CD14-positive monocyte (primary cell): ENCODE results near the gene ALKAL2. TPM values are rescaled to one million over a fixed set of nuclear protein-coding genes. Genes with fewer than 3 reads are reported as not detected.
A peak's percentile ranks its signal among the peaks of the same experiment; 100 is the strongest.

ENCODE experiments used
- DNase-seq, 3 donors: peaks; one replicate each; pipeline ENCODE4 v3.0.0-alpha.2; 2011 to 2022
- H2AFZ ChIP-seq: 2 replicates; pipeline ENCODE4 v1.6.0; 2012; ENCODE audit warnings: mild to moderate bottlenecking, low read depth, low read length, inconsistent platforms; ENCODE audit not compliant: insufficient read depth, poor library complexity, severe bottlenecking
- H3K27ac ChIP-seq, 2 donors: 1 replicate in 1 of 2; 2 replicates in 1 of 2; pipeline ENCODE4 v1.5.1; 2012 to 2013; ENCODE audit warnings: low read length in 2 of 2, control low read depth in 1 of 2, inconsistent platforms in 1 of 2, low read depth in 1 of 2, mild to moderate bottlenecking in 1 of 2
- H3K27me3 ChIP-seq, 2 donors: one replicate each; pipeline versions ENCODE4 v1.6.0 to v1.6.1; 2011 to 2013; ENCODE audit warnings: low read length in 2 of 2; ENCODE audit not compliant: control insufficient read depth in 2 of 2, insufficient read depth in 2 of 2
- H3K36me3 ChIP-seq, 2 donors: replicated peaks in 1 of 2; 1 replicate in 1 of 2; 2 replicates in 1 of 2; pipeline versions ENCODE4 v1.5.1 to v1.6.1; 2012 to 2013; ENCODE audit warnings: low read length in 2 of 2, control low read depth in 1 of 2, inconsistent platforms in 1 of 2, mild to moderate bottlenecking in 1 of 2; ENCODE audit not compliant: insufficient read depth in 2 of 2, control insufficient read depth in 1 of 2
- H3K4me1 ChIP-seq, 2 donors: 1 replicate in 1 of 2; 2 replicates in 1 of 2; pipeline versions ENCODE4 v1.5.1 to v1.6.1; 2012 to 2013; ENCODE audit warnings: low read length in 2 of 2, control low read depth in 1 of 2, inconsistent platforms in 1 of 2, mild to moderate bottlenecking in 1 of 2, moderate library complexity in 1 of 2; ENCODE audit not compliant: insufficient read depth in 2 of 2, control insufficient read depth in 1 of 2
- H3K4me2 ChIP-seq: replicated peaks from 2 replicates; pipeline ENCODE3; 2012; ENCODE audit warnings: low read length, moderate library complexity, mild to moderate bottlenecking; ENCODE audit not compliant: poor library complexity, severe bottlenecking; ENCODE audit errors: extremely low read depth
- H3K4me3 ChIP-seq, 3 experiments: fragments of 200-600 bp in 1 of 3; sonication (generic) in 1 of 3; replicated peaks in 1 of 3; 1 replicate in 2 of 3; 2 replicates in 1 of 3; pipeline ENCODE4 v1.5.1; 2011 to 2013; ENCODE audit warnings: low read length in 3 of 3, mild to moderate bottlenecking in 3 of 3, control low read depth in 2 of 3, low read depth in 2 of 3, inconsistent platforms in 1 of 3, moderate library complexity in 1 of 3
- H3K79me2 ChIP-seq: 2 replicates; pipeline ENCODE4 v1.6.0; 2012; ENCODE audit warnings: mild to moderate bottlenecking, control low read depth, inconsistent platforms, low read length, moderate library complexity; ENCODE audit not compliant: insufficient read depth
- H3K9ac ChIP-seq: 2 replicates; pipeline ENCODE4 v1.6.0; 2017; ENCODE audit warnings: low read length, mild to moderate bottlenecking; ENCODE audit not compliant: insufficient read depth, poor library complexity, severe bottlenecking
- H3K9me3 ChIP-seq, 2 donors: replicated peaks in 1 of 2; 1 replicate in 1 of 2; 2 replicates in 1 of 2; pipeline versions ENCODE4 v1.5.1 to v1.6.1; 2012 to 2013; ENCODE audit warnings: low read length in 2 of 2, control low read depth in 1 of 2; ENCODE audit not compliant: control insufficient read depth in 1 of 2, insufficient read depth in 1 of 2
- H4K20me1 ChIP-seq: 2 replicates; pipeline ENCODE4 v1.6.0; 2012; ENCODE audit warnings: mild to moderate bottlenecking, low read length, control low read depth, moderate library complexity; ENCODE audit not compliant: insufficient read depth
- H3K27ac Mint-ChIP-seq, 7 donors: one replicate each; pipeline ENCODE4 v1.8.0; 2020; ENCODE audit warnings: mild to moderate bottlenecking in 7 of 7, mixed read lengths in 7 of 7, moderate library complexity in 6 of 7, inconsistent platforms in 2 of 7
- H3K27me3 Mint-ChIP-seq, 3 donors: one replicate each; pipeline ENCODE4 v1.8.0; 2021 to 2022; ENCODE audit warnings: low read depth in 3 of 3, mild to moderate bottlenecking in 3 of 3, mixed read lengths in 3 of 3, moderate library complexity in 3 of 3, inconsistent platforms in 1 of 3
- H3K36me3 Mint-ChIP-seq, 2 donors: one replicate each; pipeline ENCODE4 v1.8.0; 2020; ENCODE audit warnings: mixed read lengths in 2 of 2, inconsistent platforms in 1 of 2, mild to moderate bottlenecking in 1 of 2
- H3K4me1 Mint-ChIP-seq: one replicate; pipeline ENCODE4 v1.8.0; 2020; ENCODE audit warnings: mild to moderate bottlenecking, mixed read lengths
- H3K4me3 Mint-ChIP-seq, 2 donors: one replicate each; pipeline ENCODE4 v1.8.0; 2020; ENCODE audit warnings: mild to moderate bottlenecking in 2 of 2, mixed read lengths in 2 of 2, moderate library complexity in 1 of 2
- H3K9me3 Mint-ChIP-seq, 7 donors: one replicate each; pipeline ENCODE4 v1.8.0; 2020 to 2022; ENCODE audit warnings: mixed read lengths in 7 of 7, mild to moderate bottlenecking in 6 of 7, moderate library complexity in 6 of 7, inconsistent platforms in 2 of 7
- WGBS: methylation state at CpG from one replicate; pipeline ENCODE4 v1.1.5; 2013; ENCODE audit warnings: missing lambda C conversion rate; ENCODE audit not compliant: insufficient coverage; 5-methylcytosine and 5-hydroxymethylcytosine counted together
- intact Hi-C, 2 donors: fragments of 100-400 bp; cut with micrococcal nuclease; formaldehyde crosslinking; loops; one replicate each; pipeline versions ENCODE4 v1.15.0 to v1.15.1; 2023
- polyA plus RNA-seq, 3 donors: library from polyadenylated mRNA; depleted of rRNA in 1 of 3; unstranded in 2 of 3; stranded (reverse) in 1 of 3; fragments of 300-500 nt in 2 of 3; fragments of >200 nt in 1 of 3; fragmentation: Illumina TruSeq in 2 of 3; gene quantifications; 1 replicate in 2 of 3; 2 replicates in 1 of 3; pipeline ENCODE4 v1.2.3, GENCODE V29; 2012 to 2021
- TF ChIP-seq, protein P1 (sequence below): fragments of 200-600 bp; IDR thresholded peaks from one replicate; pipeline ENCODE4 v1.8.0; 2022; ENCODE audit warnings: antibody characterized with exemption, mild to moderate bottlenecking

ALKAL2 gene
- polyA plus RNA-seq, 3 donors, result not detected

DNA sequence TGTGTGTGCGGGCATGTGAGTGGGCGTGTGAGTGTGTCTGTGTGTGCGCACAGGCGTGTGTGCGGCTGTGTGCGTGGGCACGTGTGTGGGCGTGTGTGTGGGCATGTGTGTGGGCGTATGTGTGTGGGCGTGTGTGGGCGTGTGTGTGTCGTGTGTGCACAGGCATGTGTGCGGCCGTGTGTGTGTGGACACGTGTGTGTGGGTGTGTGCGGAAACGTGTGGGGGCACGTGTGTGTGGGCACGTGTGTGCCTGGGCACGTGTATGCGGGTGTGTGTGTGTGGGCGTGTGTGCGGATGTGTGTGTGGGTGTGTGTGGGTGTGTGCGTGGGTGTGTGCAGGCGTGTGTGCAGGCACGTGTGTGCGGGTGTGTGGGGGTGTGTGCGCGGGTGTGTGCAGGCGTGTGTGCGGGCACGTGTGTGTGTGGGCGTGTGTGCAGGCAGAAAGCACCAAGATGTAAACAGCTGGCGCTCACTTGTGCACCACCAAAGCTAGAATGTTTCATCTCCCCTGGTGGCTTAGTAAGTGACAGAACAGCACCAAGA, 31.2 kb upstream of the ALKAL2 start:
- Histone ChIP-seq H4K20me1 (no peaks in the 10 kb centered on the region), H3K4me1 (no peaks in the 10 kb centered on the region), H3K79me2 (no peaks in the 10 kb centered on the region), H3K4me3 (no peak overlapping the region), H3K27me3 (no peaks in the 10 kb centered on the region), H3K36me3 (no peaks in the 10 kb centered on the region), H3K9me3 (peaks cover 0 to 9% of the 10 kb centered on the region in 2 donors), H3K27ac (no peak overlapping the region), H2AFZ (no peak overlapping the region), H3K4me2 (no peak overlapping the region), H3K9ac (no peak overlapping the region)
- Mint-ChIP-seq H3K4me1 (no peaks in the 10 kb centered on the region), H3K27ac (peak overlapping the region in 2 of 7 donors; percentile 42 to 79), H3K9me3 (peaks cover 7 to 14% (median 10%) of the 10 kb centered on the region in 7 donors), H3K36me3 (no peaks in the 10 kb centered on the region), H3K27me3 (peaks cover 0 to 6% (median 2%) of the 10 kb centered on the region in 3 donors), H3K4me3 (no peak overlapping the region)
- TF ChIP-seq, protein P1, sequence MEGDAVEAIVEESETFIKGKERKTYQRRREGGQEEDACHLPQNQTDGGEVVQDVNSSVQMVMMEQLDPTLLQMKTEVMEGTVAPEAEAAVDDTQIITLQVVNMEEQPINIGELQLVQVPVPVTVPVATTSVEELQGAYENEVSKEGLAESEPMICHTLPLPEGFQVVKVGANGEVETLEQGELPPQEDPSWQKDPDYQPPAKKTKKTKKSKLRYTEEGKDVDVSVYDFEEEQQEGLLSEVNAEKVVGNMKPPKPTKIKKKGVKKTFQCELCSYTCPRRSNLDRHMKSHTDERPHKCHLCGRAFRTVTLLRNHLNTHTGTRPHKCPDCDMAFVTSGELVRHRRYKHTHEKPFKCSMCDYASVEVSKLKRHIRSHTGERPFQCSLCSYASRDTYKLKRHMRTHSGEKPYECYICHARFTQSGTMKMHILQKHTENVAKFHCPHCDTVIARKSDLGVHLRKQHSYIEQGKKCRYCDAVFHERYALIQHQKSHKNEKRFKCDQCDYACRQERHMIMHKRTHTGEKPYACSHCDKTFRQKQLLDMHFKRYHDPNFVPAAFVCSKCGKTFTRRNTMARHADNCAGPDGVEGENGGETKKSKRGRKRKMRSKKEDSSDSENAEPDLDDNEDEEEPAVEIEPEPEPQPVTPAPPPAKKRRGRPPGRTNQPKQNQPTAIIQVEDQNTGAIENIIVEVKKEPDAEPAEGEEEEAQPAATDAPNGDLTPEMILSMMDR, result no peak
- intact Hi-C loops, result no loop called here
- no peak for DNase-seq
- WGBS, result 87% methylated on average over 16 of the region's 34 CpGs

DNA sequence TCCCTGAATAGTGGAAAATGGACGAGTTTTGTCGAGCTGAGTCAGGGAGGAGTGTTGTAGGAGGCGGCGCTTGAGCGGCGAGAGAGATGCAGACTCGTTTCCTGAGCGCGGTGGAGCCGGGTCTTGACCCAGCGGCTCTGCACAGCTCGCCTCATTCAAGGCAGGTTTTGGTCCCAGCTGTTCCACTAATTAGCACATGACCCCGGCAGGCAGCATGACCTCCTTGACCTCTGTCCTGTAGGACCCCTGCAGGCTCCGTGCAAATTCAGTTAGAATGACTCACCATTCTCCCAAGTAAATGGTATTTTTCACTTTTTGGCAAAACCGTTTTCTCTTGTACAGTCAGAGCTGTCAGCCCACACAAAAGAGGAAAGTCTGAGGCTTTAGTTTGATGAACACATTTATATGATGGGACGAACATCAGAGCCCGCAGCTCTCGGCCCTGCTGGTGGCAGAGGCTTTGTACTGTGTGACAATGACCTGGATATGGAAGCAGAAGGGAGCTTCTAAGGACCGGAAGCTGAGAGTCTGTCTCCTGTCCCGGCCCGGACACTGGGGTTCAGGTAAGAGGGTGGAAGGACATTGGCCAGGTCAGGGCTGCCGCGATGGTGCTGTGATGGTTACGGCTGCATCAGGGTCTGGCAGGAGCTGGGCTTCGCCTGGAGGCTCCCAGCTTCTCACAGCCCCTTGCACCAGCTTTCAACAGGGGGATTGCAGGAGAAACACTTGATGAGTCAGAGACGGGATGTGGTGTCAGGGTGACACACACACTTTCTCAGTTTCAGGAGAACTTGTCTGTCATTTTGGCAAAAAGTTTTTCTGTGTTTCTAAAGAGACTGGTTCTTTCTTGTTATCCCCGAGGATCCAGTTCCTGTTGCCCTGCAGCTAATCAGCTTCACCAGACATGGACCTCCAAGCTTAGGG, 29.9 kb upstream of the ALKAL2 start:
- H3K27ac ChIP-seq, result no peak overlapping the region

More for the DNA sequence above, 29.9 kb upstream of the ALKAL2 start:
- Histone ChIP-seq H3K4me2 (no peak overlapping the region), H3K4me3 (no peak overlapping the region), H2AFZ (no peak overlapping the region), H4K20me1 (no peaks in the 10 kb centered on the region), H3K4me1 (no peaks in the 10 kb centered on the region), H3K9ac (no peak overlapping the region), H3K9me3 (peaks cover 0 to 9% of the 10 kb centered on the region in 2 donors), H3K27me3 (no peaks in the 10 kb centered on the region), H3K36me3 (no peaks in the 10 kb centered on the region), H3K79me2 (no peaks in the 10 kb centered on the region)
- no peak overlapping the region for H3K4me3 Mint-ChIP-seq
- intact Hi-C loops, result no loop called here
- TF ChIP-seq, protein P1, result no peak
- H3K4me1 Mint-ChIP-seq, result no peaks in the 10 kb centered on the region
- H3K9me3 Mint-ChIP-seq, result peaks cover 7 to 16% (median 10%) of the 10 kb centered on the region in 7 donors
- H3K27ac Mint-ChIP-seq, result no peak overlapping the region
- H3K36me3 Mint-ChIP-seq, result no peaks in the 10 kb centered on the region
- 90% methylated on average over 20 of the region's 27 CpGs for WGBS
- no peak for DNase-seq
- peaks cover 0 to 6% (median 2%) of the 10 kb centered on the region in 3 donors for H3K27me3 Mint-ChIP-seq
